A673 (cell line): ENCODE measurements around the gene TSPAN14. TPM values are rescaled to one million over a fixed set of nuclear protein-coding genes. Genes with fewer than 3 reads are reported as not detected.
A peak's percentile ranks its signal among the peaks of the same experiment; 100 is the strongest.

Experiments
- BruUV-seq: library from RNA; stranded (reverse); fragments of 400-500 nt; replicated peaks from 2 replicates; lab custom pipeline; 2021; lab: Mats Ljungman, UMichigan
- CTCF ChIA-PET: fragments of 300-600 bp; sonication (Branson Sonifier 250); formaldehyde crosslinking; loops from one replicate; lab custom pipeline; 2022; ENCODE audit warnings: antibody characterized with exemption; lab: Charles Lee
- POLR2A ChIA-PET: fragments of 300-600 bp; sonication (Branson Sonifier 250); formaldehyde crosslinking; loops from one replicate; lab custom pipeline; 2022; ENCODE audit warnings: antibody characterized with exemption; ENCODE audit not compliant: low non-redundant PET; lab: Charles Lee
- DNase-seq: peaks from one replicate; pipeline ENCODE4 v3.0.0-alpha.2; 2015; ENCODE audit warnings: low spot score
- H3K27ac ChIP-seq: fragments of 200-600 bp; sonication (generic); 2 replicates; pipeline ENCODE4 v1.5.1; 2016; ENCODE audit warnings: mixed run types, low read depth, mild to moderate bottlenecking, mixed read lengths, antibody characterized with exemption, low read length; ENCODE audit not compliant: poor library complexity, severe bottlenecking
- H3K27me3 ChIP-seq: fragments of 200-600 bp; sonication (generic); replicated peaks from 2 replicates; pipeline ENCODE4 v1.6.1; 2017; ENCODE audit warnings: mixed run types, low read depth, mild to moderate bottlenecking, mixed read lengths, antibody characterized with exemption, low read length; ENCODE audit not compliant: insufficient read depth, poor library complexity
- H3K36me3 ChIP-seq: fragments of 200-600 bp; sonication (generic); 2 replicates; pipeline ENCODE4 v1.6.1; 2016; ENCODE audit warnings: mixed run types, mild to moderate bottlenecking, mixed read lengths, antibody characterized with exemption, low read length; ENCODE audit not compliant: insufficient read depth, poor library complexity, severe bottlenecking
- H3K4me1 ChIP-seq: fragments of 200-600 bp; sonication (generic); 2 replicates; pipeline ENCODE4 v1.6.1; 2017; ENCODE audit warnings: mixed run types, mild to moderate bottlenecking, mixed read lengths, antibody characterized with exemption, low read length; ENCODE audit not compliant: insufficient read depth, poor library complexity, severe bottlenecking
- H3K4me3 ChIP-seq: fragments of 200-600 bp; sonication (generic); 2 replicates; pipeline ENCODE4 v1.5.1; 2016; ENCODE audit warnings: low read depth, mixed run types, mild to moderate bottlenecking, mixed read lengths, low read length; ENCODE audit not compliant: poor library complexity, severe bottlenecking
- H3K9me3 ChIP-seq: fragments of 200-600 bp; sonication (generic); 2 replicates; pipeline ENCODE4 v1.6.1; 2016; ENCODE audit warnings: mixed run types, low read depth, mild to moderate bottlenecking, mixed read lengths, antibody characterized with exemption, low read length; ENCODE audit not compliant: poor library complexity, severe bottlenecking
- EZH2 ChIP-seq: fragments of 200-600 bp; sonication (generic); IDR thresholded peaks from 2 replicates; pipeline ENCODE4 v1.6.1; 2017; ENCODE audit warnings: borderline replicate concordance, low read depth, mild to moderate bottlenecking, mixed read lengths, antibody characterized with exemption, low read length; ENCODE audit not compliant: poor library complexity, severe bottlenecking
- intact Hi-C: fragments of 100-400 bp; cut with micrococcal nuclease; formaldehyde crosslinking; loops from one replicate; pipeline ENCODE4 v1.10.0; 2022; ENCODE audit not compliant: unreplicated experiment
- total RNA-seq: library from RNA; stranded (reverse); gene quantifications from 2 replicates; pipeline ENCODE4 v1.2.3, GENCODE V29; 2021
- TF ChIP-seq, protein P1 (sequence below): fragments of 300-800, 200-600 bp; sonication (generic); conservative IDR thresholded peaks from 2 replicates; pipeline ENCODE4 v1.5.1; 2017; ENCODE audit warnings: low read depth, mild to moderate bottlenecking, antibody characterized with exemption, low read length, moderate library complexity, mixed read lengths

Gene TSPAN14
- total RNA-seq, 1 experiment from 2014 or later, result 50.4 TPM

DNA sequence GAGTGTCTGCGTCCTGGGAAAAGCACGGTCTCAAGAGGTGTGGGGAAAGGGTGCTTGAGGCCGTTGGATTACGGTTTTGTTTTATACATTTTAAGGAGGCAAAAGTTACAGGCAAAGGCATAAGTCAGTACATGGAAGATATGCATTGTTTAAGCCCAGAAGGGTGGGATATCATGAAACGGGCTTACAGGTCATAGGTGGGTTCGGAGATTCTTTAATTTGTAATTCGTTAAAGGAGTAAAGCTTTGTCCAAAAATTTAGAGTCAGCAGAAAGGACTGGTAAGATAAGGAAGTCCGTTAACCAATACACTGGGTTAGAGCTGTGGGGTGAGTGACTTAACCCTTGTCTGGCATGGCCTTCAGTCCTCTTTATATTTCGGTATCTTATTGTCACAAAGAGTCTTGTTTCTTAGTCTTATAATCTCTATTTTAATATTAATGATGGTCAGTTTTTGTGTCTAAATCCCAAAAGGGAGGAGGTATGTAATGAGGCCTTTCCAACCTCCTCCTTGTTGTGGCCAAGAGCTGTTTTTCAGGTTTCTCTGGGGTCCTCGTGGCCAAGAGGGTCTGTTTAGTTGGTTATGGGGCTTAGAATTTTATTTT, 12.7 kb downstream of the TSPAN14 start:
- no peak for TF ChIP-seq EZH2
- TF ChIP-seq, protein P1, sequence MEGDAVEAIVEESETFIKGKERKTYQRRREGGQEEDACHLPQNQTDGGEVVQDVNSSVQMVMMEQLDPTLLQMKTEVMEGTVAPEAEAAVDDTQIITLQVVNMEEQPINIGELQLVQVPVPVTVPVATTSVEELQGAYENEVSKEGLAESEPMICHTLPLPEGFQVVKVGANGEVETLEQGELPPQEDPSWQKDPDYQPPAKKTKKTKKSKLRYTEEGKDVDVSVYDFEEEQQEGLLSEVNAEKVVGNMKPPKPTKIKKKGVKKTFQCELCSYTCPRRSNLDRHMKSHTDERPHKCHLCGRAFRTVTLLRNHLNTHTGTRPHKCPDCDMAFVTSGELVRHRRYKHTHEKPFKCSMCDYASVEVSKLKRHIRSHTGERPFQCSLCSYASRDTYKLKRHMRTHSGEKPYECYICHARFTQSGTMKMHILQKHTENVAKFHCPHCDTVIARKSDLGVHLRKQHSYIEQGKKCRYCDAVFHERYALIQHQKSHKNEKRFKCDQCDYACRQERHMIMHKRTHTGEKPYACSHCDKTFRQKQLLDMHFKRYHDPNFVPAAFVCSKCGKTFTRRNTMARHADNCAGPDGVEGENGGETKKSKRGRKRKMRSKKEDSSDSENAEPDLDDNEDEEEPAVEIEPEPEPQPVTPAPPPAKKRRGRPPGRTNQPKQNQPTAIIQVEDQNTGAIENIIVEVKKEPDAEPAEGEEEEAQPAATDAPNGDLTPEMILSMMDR, result no peak
- Histone ChIP-seq H3K4me3 (no peak overlapping the region), H3K4me1 (peaks cover 72% of the 10 kb centered on the region), H3K36me3 (no peaks in the 10 kb centered on the region), H3K27ac (no peak overlapping the region), H3K9me3 (no peaks in the 10 kb centered on the region), H3K27me3 (no peaks in the 10 kb centered on the region)
- no peak for DNase-seq
- POLR2A ChIA-PET, result no interaction called here
- intact Hi-C loops, result no loop called here
- CTCF ChIA-PET, result no interaction called here
- BruUV-seq, result no TSS peak

DNA sequence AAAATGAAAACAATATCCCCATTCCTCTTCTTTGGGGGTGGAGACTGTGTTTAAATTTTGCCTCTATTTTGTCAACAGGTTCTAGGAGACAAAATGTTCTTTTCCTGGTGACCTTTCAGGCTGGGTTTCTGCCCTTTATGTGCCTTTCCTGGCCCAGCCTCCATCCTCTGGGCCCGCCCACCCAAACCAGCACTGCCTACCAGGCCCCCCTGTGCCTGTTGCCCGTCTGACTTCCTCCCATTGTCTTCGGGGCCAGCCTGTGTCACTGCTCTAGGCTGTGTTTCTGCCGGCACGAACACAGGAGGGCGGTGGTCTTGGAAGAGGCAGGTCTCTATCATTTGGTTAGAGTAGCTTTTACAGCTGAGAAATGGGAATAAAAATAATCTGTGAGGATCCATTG, 13.9 kb downstream of the TSPAN14 start:
- no peak for DNase-seq
- no peaks in the 10 kb centered on the region for H3K36me3 ChIP-seq
- no TSS peak for BruUV-seq
- H3K27ac ChIP-seq, result no peak overlapping the region
- H3K4me1 ChIP-seq, result peaks cover 72% of the 10 kb centered on the region
- intact Hi-C loops, result no loop called here
- CTCF ChIA-PET, result no interaction called here
- no peaks in the 10 kb centered on the region for H3K27me3 ChIP-seq
- H3K9me3 ChIP-seq, result no peaks in the 10 kb centered on the region
- no peak for TF ChIP-seq EZH2
- TF ChIP-seq, protein P1, result no peak
- H3K4me3 ChIP-seq, result no peak overlapping the region
- POLR2A ChIA-PET, result no interaction called here

DNA sequence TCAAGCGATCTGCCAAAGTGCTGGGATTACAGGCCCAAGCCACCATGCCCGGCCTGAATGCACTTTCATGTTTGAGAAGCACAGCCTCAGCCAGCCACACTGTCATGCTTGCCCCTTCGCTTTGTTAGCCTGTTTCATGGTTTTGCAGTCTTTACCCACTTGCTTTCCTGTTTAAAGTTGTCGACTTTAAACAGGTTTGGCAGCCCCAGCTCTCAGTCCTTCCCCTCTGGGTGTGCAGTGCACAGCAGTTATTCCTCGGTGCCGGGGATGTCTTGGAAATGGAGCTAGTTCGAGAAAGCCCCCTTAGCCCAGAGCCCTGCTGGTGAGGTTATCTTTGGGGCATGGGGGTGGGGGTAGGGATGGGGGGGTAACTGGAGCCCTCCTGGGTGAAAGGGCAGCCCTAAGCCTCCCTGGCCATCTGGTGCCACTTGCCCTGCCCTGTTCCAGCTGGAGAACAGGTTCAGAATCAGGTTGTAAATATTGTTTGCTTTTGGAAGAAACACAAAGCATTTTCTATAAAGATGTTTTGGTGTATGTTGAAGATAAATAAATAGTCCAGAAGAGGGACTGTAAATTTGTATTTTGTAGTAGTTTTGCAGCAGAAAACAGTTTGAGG, 14.8 kb downstream of the TSPAN14 start:
- H3K36me3 ChIP-seq, result no peaks in the 10 kb centered on the region
- no peaks in the 10 kb centered on the region for H3K27me3 ChIP-seq
- no peaks in the 10 kb centered on the region for H3K9me3 ChIP-seq
- no peak for TF ChIP-seq EZH2
- TF ChIP-seq, protein P1, result no peak
- peak overlapping the region; percentile 44 for H3K27ac ChIP-seq
- intact Hi-C loops, result no loop called here
- H3K4me3 ChIP-seq, result no peak overlapping the region
- H3K4me1 ChIP-seq, result peaks cover 72% of the 10 kb centered on the region
- DNase-seq, result no peak
- BruUV-seq, result no TSS peak
- CTCF ChIA-PET, result interaction anchor here (1.0 kb wide), 1 partner anchor 37 kb away, joined by 3 read pairs; no protein-coding TSS in a partner anchor
- POLR2A ChIA-PET, result no interaction called here
